Stimulated activated CD8-positive, alpha-beta memory T cell treated with anti-CD3 and anti-CD28 coated beads, Interleukin-15, amount 100 ng/mL, for 4 hours (primary cell): ENCODE results near the gene MAP3K5.
"Not testable (repeated sequence)": the region's sequence is repeated elsewhere in the genome, so short reads cannot be mapped to it uniquely, and the experiment has no call there.

Experiments
- DNase-seq, 2 donors: peaks; one replicate each; pipeline ENCODE4 v3.0.0-alpha.2; 2020; ENCODE audit warnings: low read depth in 2 of 2

The MAP3K5 gene

DNA sequence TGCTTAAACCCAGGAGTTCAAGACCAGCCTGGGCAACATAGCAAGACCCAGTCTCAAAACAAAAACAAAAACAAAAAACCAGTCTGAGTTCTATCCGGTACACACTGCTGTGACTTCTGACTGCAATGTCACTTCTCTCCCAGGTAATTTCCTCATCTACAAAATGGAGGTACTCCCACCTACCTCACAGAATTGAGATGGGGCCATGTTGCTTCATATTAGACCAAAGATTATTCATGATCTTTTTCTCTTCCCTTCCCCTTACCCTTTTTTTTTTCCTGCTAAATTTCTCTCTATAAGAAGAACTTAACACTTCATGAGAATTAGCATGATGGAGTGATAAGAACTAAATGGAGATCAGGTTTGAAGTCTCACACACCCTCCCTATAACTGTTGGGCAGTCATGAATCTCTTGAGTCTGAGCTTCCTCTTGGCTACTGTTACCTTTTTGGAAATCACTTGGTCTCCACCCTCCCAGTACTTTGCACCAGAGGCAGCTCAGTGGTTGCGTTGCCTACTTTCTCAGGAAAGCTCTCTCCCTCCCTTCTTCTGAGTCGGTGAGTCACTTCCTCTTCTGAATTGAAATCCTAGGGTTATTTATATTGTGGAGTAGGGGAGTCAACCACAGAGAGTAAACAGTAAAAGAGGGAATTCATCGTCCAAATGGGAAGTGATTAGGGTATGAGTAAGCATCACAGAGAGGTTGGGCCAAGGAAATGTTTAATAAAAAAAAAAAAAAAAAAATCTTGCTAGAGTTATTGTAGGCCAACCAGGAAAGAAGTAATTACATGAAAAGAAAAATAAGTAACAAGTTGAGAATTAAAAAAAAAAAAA lies 182.2 kb downstream of the MAP3K5 start:
- no peak for DNase-seq

GRCh38 chr6:136608991-136609390 lies 183.3 kb downstream of the MAP3K5 start:
- DNase-seq, result no peak

GRCh38 chr6:136607932-136608772 lies 184.1 kb downstream of the MAP3K5 start:
- DNase-seq, result peak; percentile 28 to 56

GRCh38 chr6:136607204-136607931 lies 184.9 kb downstream of the MAP3K5 start:
- DNase-seq, result no peak

DNA sequence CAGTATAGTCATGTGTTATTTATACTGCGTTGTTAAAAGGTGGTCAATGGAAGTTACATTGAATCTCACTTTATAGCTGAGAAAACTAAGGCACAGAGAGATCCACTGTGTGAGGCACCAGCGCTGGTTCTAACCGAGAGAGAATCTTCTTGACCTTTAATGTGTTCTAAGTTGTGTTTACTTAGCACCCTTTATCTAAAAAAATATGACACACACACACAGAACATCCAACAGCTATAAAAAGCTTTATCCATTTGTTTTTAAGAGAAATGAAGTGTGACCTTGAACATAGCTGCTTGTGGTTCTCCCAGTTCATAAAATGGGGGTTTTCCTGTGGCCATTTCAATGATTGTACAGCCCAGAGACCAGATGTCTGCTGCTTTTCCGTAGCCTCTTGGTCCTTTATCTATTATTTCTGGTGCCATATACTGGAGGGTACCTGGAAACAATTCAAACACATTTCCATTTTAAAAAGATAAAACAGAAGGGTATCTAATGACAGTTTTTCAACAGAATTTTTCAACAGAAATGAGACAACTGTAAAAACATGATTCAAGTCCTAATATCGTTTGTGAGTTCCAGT lies 187.3 kb downstream of the MAP3K5 start:
- DNase-seq, result no peak

DNA sequence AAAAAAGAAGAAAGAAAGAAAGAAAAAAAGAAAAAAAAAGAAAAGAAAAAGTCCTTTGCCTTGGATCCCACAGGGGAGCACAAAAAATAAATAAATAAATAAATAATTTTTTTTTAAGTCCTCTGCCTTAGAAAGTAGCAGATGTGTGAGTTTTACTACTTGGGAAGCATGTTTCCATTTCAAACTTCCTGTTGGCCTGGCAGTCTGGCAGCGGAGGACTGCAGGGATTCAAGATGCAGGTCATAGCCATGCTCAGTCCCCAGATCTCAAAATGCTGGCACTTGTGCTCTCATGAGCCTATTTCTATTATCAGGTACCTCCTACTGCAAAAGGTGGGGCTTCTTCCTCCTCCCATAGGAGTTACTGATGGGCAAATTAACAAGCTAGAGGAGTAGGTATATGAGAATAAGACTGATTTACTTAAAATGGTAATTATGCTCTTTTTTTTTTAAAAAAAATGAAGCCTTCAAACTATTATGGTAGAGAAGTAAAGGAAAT lies 187.9 kb downstream of the MAP3K5 start:
- DNase-seq, result no peak

DNA sequence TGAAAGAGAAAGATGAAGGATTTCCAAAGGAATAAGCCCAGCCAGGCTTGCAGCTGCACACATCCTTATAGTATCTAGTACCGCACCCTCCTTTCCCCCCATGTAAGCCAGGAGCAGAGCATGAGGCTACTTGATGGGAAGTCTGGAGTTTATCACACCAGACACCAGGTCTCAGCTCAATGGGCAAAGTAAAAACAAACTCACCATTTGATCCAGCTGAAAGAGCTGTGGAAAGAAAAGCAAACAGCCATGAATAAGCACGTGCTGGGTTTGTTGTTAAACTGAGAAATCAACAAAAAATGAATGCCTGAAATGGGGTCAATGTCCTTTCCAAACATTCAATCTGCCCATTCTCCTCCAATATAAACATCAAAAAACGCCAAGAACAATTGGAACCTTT lies 191.5 kb downstream of the MAP3K5 start:
- DNase-seq, result no peak

GRCh38 chr6:136599329-136600011 lies 192.8 kb downstream of the MAP3K5 start:
- DNase-seq, result no peak

DNA sequence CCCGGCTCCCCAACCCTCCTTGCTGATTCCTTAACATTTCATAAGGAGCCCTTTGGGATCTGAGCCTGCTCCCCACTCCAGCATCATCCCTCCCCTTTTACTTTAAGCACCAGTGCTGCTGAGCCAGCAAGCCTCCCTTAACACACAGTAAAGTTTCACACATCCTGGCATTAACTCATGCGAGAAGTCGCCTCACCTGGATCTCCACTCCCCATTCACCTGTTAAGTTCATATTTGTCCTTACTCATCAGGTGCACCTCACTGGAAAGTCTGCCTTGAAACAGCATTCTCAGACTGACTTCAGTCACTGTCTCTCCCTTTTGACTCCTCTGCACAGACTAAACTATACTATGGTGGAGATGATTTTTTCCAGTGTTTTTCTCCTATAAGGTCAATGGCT lies 194.2 kb downstream of the MAP3K5 start:
- DNase-seq, result no peak

DNA sequence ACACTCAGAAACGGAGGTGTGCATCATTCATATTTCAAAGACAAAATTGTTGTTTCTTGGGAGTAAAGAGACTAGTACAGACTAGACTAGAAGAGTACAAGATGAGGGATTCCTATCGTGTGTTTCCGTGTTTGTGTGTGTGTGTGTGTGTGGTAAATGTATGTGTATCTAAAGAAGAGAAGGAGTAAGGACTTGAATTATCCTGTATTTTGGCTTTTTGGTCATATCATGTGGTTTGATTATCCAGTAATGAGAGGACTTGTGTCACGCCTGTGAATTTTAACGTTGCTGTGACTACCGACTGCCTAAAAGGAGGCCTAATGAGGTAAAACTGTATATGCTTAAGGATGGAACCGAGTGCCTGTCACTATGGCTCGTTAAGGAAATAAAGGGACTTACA lies 197.6 kb downstream of the MAP3K5 start:
- DNase-seq, result no peak

DNA sequence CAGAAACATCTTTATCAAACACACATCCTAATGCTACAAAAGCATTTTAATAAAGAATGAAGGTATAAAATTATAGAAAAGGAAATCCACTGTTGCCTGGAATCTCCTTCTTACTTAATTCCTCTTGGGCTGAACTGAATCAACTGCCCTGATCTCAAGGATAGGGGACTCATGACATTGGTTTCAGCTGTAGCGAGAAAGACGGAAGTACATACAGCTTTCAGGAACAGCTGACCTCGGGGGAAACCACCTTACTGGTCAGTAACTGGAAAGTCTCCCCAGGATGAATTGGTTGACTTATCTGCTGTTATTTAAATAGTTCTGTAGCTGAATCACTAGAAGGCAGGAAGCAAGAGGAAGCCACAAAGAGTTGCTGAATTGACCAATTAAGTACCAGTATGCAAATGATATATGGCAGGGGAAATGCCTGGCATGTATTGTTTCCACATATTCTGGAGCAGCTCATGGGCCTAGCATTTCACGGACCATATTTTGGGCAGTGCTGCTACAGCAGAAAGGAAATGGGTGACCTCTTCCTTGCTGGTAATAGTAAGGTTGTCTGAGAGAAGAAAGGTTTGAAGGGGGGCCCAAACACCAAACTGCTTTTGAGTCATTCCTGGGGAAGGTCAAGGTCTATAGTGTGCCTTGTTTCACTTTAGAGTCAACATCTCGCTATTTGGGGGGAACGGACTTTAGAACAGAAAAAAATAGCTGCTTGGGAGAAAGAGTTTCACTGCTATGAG lies 198.4 kb downstream of the MAP3K5 start:
- DNase-seq, result peak in 1 of 2 donors; percentile 16

DNA sequence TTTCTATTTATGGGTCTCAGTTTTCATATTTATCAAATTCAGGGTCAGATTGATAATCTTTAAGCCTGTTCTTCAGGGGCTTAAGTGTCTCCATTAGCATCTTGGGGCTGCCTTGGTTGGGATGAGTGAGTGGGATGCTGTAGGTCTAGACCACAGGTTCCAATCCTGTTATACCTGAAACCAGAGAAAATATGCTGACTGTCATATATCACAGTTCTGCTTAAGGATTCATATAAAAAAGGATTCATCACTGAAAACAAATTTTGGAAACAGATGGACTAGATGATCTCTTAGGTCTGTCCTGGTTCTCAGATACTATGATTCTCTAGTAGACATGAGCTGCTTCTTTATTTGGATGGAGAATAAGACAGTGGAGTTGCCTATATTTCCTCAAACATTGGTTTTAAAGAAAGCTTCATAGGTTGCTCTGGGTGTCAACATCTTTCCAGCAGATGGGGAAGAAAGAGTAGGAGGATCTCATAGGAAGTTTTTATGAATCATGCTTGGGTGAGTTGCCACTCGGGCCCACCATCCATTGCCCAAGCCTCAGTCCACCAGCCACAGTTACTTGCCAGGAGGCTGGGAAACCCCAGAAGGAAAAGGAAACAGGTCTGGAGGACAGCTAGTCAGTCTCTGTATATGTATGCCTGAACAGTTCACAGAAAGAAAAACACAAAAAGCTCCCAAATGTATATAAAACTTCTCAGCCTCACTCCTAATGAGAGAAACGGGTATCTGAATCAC lies 199.2 kb downstream of the MAP3K5 start:
- no peak for DNase-seq

- DNase-seq, result no peak
Measured at GRCh38 chr6:136591617-136592016, 200.7 kb downstream of the MAP3K5 start.

DNA sequence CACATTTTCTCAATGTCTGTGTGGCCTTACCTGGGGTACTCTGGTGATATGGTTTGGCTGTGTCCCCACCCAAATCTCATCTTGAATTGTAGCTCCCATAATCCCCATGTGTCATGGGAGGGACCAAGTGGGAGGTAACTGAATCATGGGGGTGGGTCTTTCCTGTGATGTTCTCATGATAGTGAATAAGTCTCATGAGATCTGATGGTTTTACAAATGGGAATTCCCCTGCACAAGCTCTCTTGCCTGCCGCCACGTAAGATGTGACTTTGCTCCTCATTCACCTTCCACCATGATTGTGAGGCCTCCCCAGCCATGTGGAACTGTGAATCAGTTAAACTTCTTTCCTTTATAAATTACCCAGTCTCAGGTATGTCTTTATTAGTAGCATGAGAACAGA lies 201.4 kb downstream of the MAP3K5 start:
- not testable (repeated sequence) for DNase-seq

- no peak for DNase-seq
Measured at GRCh38 chr6:136587527-136587926, 204.8 kb downstream of the MAP3K5 start.

- DNase-seq, result no peak
Measured at GRCh38 chr6:136586295-136586694, 206.0 kb downstream of the MAP3K5 start.

- DNase-seq, result not testable (repeated sequence)
Measured at GRCh38 chr6:136585523-136585922, 206.8 kb downstream of the MAP3K5 start.

- DNase-seq, result not testable (repeated sequence)
Measured at GRCh38 chr6:136584290-136584689, 208.0 kb downstream of the MAP3K5 start.

GRCh38 chr6:136582711-136583471 lies 209.4 kb downstream of the MAP3K5 start:
- DNase-seq, result no peak
